Liver (tissue), 9 donors: ENCODE measurements around the gene PCYT1A. TPM values are rescaled to one million over a fixed set of nuclear protein-coding genes. Genes with fewer than 3 reads are reported as not detected.
A peak's percentile ranks its signal among the peaks of the same experiment; 100 is the strongest.

ENCODE experiments used
- DNase-seq: peaks from one replicate; pipeline ENCODE4 v3.0.0-alpha.2; 2017; ENCODE audit warnings: low spot score
- H3K27ac ChIP-seq, 2 donors: one replicate each; pipeline ENCODE4 v1.7.0; 2013; ENCODE audit warnings: inconsistent platforms in 2 of 2, low read length in 2 of 2, control low read depth in 1 of 2, low read depth in 1 of 2, mild to moderate bottlenecking in 1 of 2
- H3K27me3 ChIP-seq, 4 donors: one replicate each; pipeline versions ENCODE4 v1.6.1 to v1.7.0; 2013; ENCODE audit warnings: low read length in 3 of 4, inconsistent platforms in 1 of 4, mild to moderate bottlenecking in 1 of 4, moderate library complexity in 1 of 4; ENCODE audit not compliant: control insufficient read depth in 4 of 4, insufficient read depth in 4 of 4
- H3K36me3 ChIP-seq, 4 donors: one replicate each; pipeline versions ENCODE4 v1.6.1 to v1.7.0; 2013; ENCODE audit warnings: low read length in 3 of 4, mild to moderate bottlenecking in 3 of 4, low read depth in 1 of 4, moderate library complexity in 1 of 4; ENCODE audit not compliant: control insufficient read depth in 4 of 4, insufficient read depth in 3 of 4
- H3K4me1 ChIP-seq, 4 donors: one replicate each; pipeline versions ENCODE4 v1.6.1 to v1.7.0; 2013; ENCODE audit warnings: low read length in 3 of 4, mild to moderate bottlenecking in 3 of 4, moderate library complexity in 1 of 4; ENCODE audit not compliant: control insufficient read depth in 4 of 4, insufficient read depth in 4 of 4
- H3K4me3 ChIP-seq, 3 donors: one replicate each; pipeline versions ENCODE4 v1.6.1 to v1.7.0; 2013; ENCODE audit warnings: low read length in 3 of 3, control low read depth in 1 of 3, low read depth in 1 of 3, mild to moderate bottlenecking in 1 of 3
- H3K9ac ChIP-seq, 2 donors: one replicate each; pipeline ENCODE4 v1.7.0; 2013; ENCODE audit warnings: low read length in 2 of 2, mild to moderate bottlenecking in 2 of 2, moderate library complexity in 2 of 2, control low read depth in 1 of 2, low read depth in 1 of 2
- H3K9me3 ChIP-seq, 4 donors: one replicate each; pipeline versions ENCODE4 v1.6.1 to v1.7.0; 2013; ENCODE audit warnings: low read length in 3 of 4; ENCODE audit not compliant: control insufficient read depth in 4 of 4
- HNF4G ChIP-seq: IDR thresholded peaks from 2 replicates; pipeline ENCODE4 v1.6.1; 2016; ENCODE audit warnings: antibody characterized with exemption
- RAD21 ChIP-seq, 2 donors: IDR thresholded peaks; 2 replicates each; pipeline ENCODE4 v1.6.1; 2016; ENCODE audit warnings: antibody characterized with exemption in 2 of 2, mild to moderate bottlenecking in 2 of 2
- REST ChIP-seq: IDR thresholded peaks from 2 replicates; pipeline ENCODE4 v1.6.1; 2016; ENCODE audit warnings: antibody characterized with exemption, mild to moderate bottlenecking
- RXRA ChIP-seq, 2 donors: IDR thresholded peaks; 2 replicates each; pipeline ENCODE4 v1.6.1; 2017 to 2018; ENCODE audit warnings: antibody characterized with exemption in 2 of 2, mild to moderate bottlenecking in 1 of 2
- SP1 ChIP-seq: IDR thresholded peaks from 2 replicates; pipeline ENCODE4 v1.6.1; 2018; ENCODE audit warnings: antibody characterized with exemption, mild to moderate bottlenecking
- WGBS: extraction: QIAGEN DNeasy Blood & Tissue Kit; methylation state at CpG from one replicate; pipeline ENCODE4 v1.1.7; 2013; 5-methylcytosine and 5-hydroxymethylcytosine counted together
- polyA plus RNA-seq, 2 donors: library from polyadenylated mRNA; stranded (reverse) in 1 of 2; unstranded in 1 of 2; fragments of 200-250 nt in 1 of 2; fragments of >200 nt in 1 of 2; fragmentation: Nextera tagmentation in 1 of 2; extraction: Ambion mirVana in 1 of 2; gene quantifications; one replicate each; pipeline versions ENCODE4 v1.2.1 to v1.2.3, GENCODE V29; 2013 to 2015
- total RNA-seq, 2 donors: library from RNA; depleted of rRNA; stranded (reverse); fragments of >200 nt; gene quantifications; one replicate each; pipeline ENCODE4 v1.2.3, GENCODE V29; 2014
- TF ChIP-seq, protein P1 (sequence below): IDR thresholded peaks from 2 replicates; pipeline ENCODE4 v1.6.1; 2016; ENCODE audit warnings: antibody characterized with exemption
- TF ChIP-seq, protein P2 (sequence below): IDR thresholded peaks from 2 replicates; pipeline ENCODE4 v1.6.1; 2016; ENCODE audit warnings: antibody characterized with exemption
- donor health status: healthy.
- donor health status: healthy.
- donor health status: healthy.
- donor health status: healthy.
- donor health status: healthy.

PCYT1A gene
- total and polyA plus RNA-seq, 4 donors, result 12.5 to 56.8 (median 24.3) TPM

DNA sequence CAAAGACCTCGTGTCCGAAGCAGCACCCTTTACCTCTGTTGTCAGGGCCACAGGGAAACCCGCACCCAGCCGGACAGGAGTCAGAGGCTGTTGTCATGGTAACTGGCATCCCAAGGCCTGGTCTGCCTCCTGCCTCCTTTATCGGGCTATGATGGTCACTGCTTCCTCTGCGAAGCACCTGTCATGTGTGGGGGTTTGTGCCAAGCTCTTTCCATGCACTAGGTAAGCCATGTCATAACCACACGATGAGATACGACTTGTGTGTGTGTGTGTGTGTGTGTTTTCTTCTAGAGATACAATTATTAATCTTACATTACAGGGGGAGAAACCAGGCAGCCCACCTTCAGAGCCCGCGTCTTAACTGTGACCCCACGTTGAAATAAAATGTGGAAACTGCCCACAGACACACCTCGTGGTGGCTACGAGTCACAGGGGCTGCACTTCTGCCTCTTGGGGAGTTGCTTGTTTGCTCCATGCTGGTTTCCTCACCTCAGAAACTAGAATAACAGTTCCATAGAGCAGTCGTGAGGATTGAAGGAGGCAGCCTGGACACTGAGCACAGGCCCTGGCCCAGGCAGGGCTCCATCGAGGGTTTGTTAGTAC, 94.3 kb downstream of the PCYT1A start (continued):
- TF ChIP-seq, protein P1, sequence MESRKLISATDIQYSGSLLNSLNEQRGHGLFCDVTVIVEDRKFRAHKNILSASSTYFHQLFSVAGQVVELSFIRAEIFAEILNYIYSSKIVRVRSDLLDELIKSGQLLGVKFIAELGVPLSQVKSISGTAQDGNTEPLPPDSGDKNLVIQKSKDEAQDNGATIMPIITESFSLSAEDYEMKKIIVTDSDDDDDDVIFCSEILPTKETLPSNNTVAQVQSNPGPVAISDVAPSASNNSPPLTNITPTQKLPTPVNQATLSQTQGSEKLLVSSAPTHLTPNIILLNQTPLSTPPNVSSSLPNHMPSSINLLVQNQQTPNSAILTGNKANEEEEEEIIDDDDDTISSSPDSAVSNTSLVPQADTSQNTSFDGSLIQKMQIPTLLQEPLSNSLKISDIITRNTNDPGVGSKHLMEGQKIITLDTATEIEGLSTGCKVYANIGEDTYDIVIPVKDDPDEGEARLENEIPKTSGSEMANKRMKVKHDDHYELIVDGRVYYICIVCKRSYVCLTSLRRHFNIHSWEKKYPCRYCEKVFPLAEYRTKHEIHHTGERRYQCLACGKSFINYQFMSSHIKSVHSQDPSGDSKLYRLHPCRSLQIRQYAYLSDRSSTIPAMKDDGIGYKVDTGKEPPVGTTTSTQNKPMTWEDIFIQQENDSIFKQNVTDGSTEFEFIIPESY, result no peak

DNA sequence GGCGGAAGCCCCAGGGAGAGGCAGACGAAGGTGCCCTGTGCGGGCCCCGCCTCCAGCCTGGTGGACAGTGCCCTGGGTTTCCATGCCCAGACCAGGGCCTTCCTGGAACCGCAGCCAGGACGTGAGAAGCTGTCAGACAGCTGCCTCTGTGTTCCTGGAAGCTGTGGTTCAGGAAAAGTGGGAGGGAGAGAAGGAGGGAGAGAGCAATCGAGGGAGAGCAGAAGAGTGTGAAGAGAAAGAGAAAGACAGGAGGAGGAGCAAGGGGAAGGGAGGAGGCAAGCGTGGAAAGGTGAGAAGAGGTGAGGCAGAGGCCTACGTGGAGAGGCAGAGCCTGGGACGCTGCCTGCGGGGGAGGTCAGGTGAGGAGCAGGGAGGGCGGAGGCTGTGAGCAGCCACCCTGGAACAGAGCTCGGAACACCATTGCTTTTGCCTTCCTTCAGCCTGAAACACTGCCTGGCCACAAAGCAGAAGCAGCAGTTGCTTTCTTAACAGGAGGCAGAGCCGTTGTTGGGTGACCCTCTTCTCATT, 94.9 kb downstream of the PCYT1A start:
- Histone ChIP-seq H3K27ac (peak overlapping the region; percentile 9 to 69), H3K4me1 (peaks cover 5 to 19% (median 10%) of the 10 kb centered on the region in 4 donors), H3K9ac (no peak overlapping the region), H3K4me3 (no peak overlapping the region), H3K36me3 (no peaks in the 10 kb centered on the region), H3K9me3 (no peaks in the 10 kb centered on the region), H3K27me3 (no peaks in the 10 kb centered on the region)
- TF ChIP-seq, protein P2, sequence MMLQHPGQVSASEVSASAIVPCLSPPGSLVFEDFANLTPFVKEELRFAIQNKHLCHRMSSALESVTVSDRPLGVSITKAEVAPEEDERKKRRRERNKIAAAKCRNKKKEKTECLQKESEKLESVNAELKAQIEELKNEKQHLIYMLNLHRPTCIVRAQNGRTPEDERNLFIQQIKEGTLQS, result no peak
- no peak for TF ChIP-seq HNF4G
- TF ChIP-seq RXRA (IDR thresholded peaks at IDR 0.05), result no peak
- no peak for TF ChIP-seq REST
- no peak for DNase-seq
- 59% methylated on average over 14 of the region's 14 CpGs for WGBS

DNA sequence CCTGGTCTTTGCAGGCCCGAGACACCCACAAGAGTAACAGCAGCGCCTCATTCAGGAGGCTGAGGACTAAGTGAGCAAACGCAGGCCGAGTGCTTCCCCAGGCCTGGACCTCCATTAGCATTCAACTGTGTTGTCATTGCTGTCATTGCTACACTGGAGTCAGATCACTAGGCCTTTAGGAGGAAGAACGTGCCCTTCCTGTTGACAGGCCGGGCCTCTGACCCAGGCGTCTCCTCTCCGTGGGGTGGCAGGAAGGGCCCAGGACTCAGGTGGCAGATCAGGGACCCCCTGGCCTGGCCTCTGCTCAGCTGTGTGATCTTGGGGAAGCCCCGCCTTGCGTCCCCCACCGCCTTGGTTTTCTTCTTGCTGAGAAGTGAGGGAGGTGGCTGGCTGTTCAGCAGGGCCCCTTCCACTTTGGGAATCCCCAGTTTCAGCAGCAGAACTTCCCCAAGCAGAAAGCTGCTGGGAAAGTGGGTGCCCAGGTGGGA, 95.4 kb downstream of the PCYT1A start:
- 71% methylated on average over 11 of the region's 11 CpGs for WGBS
- H3K9me3 ChIP-seq, result no peaks in the 10 kb centered on the region
- H3K27ac ChIP-seq, result peak overlapping the region; percentile 9 to 69
- no peak overlapping the region for H3K9ac ChIP-seq
- no peak for DNase-seq
- peaks cover 5 to 19% (median 10%) of the 10 kb centered on the region in 4 donors for H3K4me1 ChIP-seq
- no peak overlapping the region for H3K4me3 ChIP-seq
- H3K27me3 ChIP-seq, result no peaks in the 10 kb centered on the region
- H3K36me3 ChIP-seq, result no peaks in the 10 kb centered on the region
- TF ChIP-seq SP1 (no peak), RAD21 (IDR thresholded peaks at IDR 0.05) (peak in 1 of 2 donors; percentile 34)
